Measurements from ENCODE around the gene FAXC.
"Not testable (repeated sequence)": the region's sequence is repeated elsewhere in the genome, so short reads cannot be mapped to it uniquely, and the experiment has no call there.

Gene FAXC

DNA sequence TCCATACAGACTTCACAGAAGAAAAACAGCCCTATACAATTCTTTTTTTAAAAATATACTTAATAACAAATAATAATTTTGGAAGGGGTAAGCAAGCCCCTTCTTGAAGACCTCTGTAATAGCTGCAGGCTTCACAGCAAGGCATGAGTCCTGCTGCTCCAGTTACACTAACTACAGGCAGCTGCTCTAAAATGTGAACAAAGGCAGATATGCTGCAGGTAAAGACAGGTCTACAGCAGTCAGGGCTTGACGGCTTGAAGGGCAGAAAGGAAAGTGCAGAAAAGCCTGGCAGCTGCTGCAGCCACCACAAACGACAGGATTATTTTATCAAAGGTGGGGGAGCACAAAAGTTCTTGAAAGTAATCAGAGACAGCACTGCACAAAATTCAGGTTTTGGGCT lies 11.3 kb downstream of the FAXC start:
- DNase-seq: no peak

DNA sequence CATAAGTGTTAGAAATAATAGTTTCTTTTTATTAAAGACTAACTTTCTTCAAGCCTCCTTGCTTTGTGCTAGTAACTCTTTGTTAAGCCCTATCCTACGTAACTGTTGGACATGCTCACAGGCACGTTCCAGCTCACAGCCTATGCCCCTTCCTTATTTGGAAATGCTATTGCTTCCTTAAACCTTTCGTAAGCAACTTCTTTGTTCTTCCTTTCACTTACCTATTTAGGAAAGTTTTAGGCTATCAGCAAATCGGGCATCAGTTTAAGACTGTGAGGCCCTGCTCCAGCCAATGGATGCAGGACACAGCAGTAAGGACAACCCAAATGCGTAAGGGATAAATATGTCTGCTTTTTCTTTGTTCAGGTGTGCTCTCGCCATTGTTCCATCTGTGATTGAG lies 14.2 kb downstream of the FAXC start:
- not testable (repeated sequence) for DNase-seq

DNA sequence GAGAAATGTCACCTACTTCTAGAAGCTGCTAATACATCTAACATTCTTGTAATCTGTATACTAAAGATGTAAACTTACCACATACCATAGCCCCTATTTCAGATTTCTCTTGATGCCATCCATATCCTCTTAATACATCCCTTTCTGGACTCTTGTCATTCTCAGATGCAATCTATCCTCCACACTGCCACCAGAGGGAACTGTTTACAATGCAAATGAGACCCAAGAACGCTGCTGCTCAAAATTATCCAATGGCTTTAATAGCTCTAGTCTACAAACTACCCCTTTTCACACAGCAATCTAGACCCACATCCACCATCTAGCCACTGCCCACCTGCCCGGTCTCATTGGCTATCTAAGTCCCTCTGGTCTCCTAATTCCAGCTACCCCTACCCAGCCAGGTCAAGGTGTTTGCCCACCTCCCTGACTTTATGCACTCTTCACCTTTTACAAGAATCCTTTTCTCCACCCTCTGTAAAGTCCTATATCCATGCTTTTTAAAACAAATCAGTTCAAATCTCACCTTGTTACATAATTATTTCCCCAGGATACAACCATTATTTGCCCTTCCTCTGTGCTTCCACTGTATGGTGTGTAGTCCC lies 14.8 kb downstream of the FAXC start:
- no peak for DNase-seq

GRCh38 chr6:99333068-99333467 lies 16.4 kb downstream of the FAXC start:
- no peak for DNase-seq

- no peak for DNase-seq
These were observed 17.9 kb downstream of the FAXC start for GRCh38 chr6:99331531-99331930.

GRCh38 chr6:99330159-99330558 lies 19.3 kb downstream of the FAXC start:
- peak; percentile 50 for DNase-seq

DNA sequence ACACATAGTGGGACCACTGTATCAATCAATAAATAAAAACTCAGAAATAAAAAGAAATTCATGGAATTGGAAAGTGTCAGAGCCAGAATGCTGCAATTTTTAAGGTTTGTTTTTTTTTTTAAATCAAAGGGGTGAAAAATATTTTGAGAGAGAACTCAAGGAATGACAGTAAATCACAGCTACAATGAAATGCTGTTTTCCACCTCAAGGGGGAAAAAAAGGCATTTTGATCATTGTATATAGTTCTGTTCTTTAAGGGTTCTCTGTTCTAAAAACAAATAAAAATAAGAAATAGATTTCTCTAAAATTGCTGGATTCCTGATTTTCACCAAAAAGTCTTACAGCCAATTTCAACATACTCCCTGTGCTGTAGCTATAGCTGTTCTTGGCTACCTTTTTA lies 24.5 kb downstream of the FAXC start:
- no peak for DNase-seq

DNA sequence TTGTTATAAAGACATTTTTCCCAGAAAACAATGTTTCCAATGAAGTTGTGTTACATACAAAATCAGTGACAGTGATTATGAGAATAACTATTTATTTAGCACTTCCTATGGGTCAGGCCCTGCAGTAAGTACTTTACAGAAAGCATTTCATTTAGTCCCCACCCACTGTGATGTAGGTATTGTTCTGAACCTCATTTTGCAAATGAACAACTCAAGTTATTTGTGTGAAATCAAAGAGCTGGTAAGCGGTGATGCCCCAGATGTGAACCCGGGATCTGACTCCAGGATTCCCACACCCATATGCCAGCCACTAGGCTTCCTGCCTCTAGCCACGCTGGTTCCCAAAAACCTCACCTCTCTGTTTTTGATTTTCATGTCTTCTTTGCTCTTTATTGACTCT lies 30.9 kb downstream of the FAXC start:
- no peak for DNase-seq

DNA sequence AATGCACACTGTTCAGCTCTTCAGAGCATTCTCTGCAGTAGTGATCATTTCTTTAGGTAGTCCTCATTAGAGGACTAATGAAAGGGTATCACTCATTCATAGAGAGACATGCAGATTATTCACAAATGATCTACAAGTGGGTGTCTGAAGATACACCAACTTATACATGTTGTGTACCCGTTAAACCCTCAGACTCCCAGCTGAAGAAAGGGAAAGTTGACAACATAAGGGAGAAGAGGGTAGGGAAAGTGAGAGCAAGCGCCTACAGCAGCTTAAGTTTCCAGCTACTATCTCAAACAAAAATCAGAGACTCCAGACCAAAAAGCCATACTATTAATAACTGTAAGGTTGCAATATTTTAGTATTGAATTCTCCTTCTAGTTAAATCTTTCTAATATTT lies 37.1 kb downstream of the FAXC start:
- DNase-seq: no peak

DNA sequence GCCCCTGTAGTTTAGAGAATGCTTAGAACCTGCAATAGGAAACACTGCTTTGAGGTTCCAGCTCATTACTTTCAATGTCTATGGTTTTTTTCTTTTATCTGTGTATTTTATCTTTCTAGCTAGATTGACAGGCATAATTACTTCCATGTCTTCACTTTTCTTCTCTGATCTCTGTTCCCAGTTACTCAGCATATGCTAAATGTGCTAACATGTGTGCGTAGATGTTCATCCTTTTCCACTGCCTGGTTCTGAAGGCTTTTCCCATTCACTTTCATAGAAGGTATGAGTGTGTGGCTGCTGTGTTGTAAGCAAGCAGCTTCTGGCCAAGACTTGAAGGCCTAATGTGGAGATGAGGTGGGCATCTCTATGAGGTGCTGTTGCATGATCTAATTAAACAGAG lies 38.9 kb downstream of the FAXC start:
- no peak for DNase-seq

DNA sequence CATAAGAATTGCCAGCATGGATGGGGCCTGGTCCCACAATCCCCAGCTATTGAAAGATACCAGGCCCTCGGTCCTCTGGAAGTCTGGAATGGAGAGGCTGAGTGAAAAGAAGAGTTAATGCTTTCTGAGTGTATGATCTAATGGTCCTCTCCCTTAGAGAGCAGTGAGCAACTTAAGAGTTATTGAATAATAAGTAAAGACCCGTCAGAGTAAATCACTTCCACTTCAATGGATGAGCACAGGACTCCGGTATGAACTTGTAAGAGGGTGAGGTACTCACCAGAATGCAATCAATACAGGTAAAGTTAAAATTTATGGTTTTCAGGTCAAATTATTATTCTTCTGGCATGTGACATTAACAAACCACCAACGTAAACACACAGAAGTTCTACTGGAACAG lies 39.9 kb downstream of the FAXC start:
- no peak for DNase-seq

DNA sequence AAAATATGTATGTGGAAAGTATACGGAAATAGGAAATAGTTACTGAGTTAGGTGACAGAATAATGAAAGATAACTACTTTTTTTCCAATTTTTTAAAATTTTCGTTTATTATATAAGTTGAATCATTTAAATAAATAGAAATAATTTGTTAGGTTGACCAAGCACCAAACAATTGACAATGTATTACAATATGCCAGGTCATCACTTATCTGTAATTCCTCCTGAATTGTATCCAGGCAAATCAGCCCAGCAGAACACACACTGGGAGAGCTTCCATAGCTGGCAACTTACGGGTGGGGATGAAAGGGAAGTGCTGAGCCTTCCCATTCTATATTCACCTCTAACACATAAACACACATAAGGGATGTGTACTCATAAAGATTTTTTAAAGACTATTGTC lies 40.7 kb downstream of the FAXC start:
- no peak for DNase-seq

DNA sequence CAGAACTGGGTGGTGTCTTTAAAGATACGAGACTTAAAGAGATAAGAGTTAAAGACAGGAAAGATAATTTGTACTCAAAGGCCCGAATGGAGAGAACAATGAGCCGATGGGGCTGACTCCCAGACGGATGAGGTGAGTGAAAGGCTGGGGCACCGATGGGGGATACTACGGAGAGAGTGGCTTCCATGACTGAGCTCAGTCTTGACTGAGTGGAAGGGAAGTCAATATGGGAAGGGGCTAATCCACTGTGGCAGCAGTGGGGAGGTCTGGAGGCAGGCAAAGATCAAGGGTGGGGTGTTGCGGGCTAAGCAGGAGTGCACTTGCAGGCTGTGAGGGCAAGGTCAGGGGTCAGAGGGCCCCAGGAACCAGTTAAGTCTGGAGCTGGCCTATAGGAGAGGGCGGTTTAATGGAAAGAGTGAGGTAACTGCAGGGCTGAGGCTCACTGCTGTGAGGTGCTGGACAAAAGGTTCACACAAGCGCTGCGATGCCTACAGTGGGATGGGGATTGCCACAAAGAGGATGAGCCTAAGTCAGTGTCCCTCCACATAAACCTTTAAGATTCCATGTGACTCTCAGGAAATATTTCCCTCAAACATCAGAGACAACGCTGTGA lies 42.1 kb downstream of the FAXC start:
- no peak for DNase-seq

GRCh38 chr6:99306341-99306740 lies 43.1 kb downstream of the FAXC start:
- DNase-seq: no peak

DNA sequence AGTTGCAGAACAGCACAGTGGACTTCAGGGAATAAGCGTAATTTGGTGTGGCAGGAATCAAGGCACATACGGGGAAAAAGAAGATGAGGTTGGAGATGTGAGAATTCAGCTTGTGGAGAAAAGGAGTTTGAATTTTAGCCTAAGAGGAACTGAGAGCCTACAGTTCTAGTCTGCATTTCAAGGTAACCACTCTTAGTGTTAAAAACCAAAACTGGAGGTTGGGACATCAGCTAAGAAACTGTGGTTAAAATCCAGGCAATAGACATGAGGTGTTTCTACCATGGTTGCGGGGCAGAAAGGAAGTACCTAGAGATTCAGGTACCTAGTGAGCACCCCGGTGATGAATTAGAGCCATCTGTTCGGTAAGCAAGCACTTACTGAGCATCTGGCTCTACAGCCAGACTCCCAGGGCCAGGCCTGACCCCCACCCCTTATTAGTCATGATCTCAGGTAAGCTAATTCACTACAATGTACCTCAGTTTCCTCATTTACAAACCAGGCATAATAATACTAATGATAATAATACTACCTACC lies 44.4 kb downstream of the FAXC start:
- no peak for DNase-seq

DNA sequence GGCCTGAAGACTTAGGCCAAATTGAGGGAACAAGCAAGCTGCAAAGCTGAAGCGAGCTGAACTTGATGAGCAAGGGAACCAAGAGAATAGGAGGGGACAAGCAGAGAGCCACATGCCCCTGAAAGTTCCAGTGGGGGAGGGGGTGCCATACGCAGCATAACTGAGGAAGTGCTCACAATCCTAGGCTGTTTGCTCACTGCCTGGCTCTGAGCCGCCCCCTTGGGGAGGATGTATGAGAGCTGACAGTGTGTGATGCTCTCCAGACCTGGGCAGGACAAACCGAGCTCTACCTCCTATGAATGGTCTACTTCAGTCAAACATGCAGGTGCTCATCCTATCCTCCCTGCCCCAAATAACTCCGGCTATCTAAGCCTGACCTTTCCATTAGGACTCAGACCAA lies 52.1 kb downstream of the FAXC start:
- DNase-seq: no peak

DNA sequence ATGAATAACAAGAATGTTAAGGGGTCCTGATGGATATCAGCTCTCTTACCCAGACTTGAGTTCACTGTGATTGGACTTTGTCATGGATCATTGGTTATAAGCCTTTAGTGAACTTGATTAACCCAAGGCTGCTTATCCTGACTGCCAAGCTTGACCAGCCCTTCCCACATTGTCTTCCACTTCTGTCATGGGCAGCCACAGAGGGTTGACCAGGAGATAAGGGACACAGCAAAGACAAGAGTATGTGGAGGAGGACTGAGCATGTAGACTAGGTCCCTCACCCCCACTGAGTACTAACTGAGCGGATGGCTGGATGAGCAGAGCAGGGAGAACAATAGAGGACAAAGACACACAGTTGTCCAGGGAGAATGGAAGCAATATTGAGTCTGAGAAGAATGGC lies 52.5 kb downstream of the FAXC start:
- DNase-seq: no peak

DNA sequence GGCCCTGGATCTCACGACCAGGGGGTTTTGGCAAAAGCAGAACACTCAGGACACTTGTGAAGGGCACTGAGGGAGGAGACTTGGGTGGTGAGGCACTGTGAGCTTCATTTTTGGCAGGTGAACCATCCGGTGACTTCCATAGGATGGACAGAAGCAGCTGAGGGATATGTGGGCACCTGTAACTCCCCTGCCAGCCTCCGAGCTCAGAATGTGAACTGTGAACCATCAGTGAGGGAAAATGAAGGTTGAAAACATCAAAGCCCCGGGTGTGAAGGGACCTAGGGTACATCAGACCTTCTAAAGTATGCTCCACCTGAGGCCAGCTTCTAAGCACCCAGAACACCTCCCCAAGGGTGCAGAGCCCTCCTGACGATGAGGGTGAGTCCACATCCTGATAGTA lies 53.2 kb downstream of the FAXC start:
- no peak for DNase-seq

DNA sequence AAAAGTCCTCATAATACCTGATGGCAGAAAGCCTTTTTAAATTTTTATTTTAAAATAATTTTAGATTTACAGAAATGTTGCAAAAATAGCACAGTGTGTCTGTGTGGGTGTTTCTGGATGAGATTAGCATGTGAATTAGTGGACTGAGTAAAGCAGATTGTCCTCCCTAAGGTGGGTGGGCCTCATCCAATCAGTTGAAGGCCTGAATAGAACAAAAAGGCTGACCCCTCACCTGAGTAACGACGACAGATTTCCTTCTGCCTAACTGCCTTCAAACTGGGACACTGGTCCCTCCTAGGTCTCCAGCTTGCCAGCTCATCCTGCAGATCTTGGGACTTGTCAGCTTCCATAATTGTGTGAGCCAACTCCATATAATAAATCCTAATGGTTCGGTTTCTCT lies 54.2 kb downstream of the FAXC start:
- no peak for DNase-seq

DNA sequence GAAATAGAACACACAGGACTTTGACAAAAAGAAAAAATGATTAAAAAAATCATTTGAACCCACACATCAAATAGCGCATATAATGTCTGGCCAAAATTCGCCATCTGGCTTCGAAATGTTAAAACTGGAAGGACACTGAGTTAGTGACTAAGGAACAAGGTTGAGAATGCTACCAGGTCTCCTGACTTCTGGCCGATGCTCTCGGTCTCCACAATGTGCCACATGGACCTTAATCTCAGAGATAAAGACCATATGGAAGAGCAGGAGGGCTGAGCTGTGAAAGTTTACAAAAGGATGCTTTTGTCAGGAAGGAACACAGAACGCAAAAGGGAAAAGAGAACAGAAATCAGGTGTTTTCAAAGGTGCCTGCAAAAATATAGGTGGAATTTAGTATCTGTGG lies 54.7 kb downstream of the FAXC start:
- DNase-seq: no peak

DNA sequence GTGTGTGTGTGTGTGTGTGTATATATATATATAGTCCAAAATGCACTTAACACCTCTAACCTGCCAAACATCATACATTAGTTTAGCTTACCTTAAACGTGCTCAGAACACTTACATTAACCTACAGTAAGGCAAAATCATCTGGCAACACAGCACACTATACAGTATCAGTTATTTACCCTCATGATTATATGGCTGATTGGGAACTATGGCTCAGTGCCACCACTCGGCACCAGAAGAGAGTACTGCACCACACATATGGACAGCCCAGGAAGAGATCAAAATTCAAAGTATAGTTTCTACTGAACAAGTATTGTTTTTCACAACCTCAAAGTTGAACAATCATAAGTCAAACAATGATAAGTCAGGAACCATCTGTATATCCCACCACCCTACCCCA lies 59.8 kb downstream of the FAXC start:
- no peak for DNase-seq

GRCh38 chr6:99288668-99289067 lies 60.8 kb downstream of the FAXC start:
- DNase-seq: no peak

- DNase-seq: no peak
These were observed 62.0 kb downstream of the FAXC start for GRCh38 chr6:99287523-99287922.

DNA sequence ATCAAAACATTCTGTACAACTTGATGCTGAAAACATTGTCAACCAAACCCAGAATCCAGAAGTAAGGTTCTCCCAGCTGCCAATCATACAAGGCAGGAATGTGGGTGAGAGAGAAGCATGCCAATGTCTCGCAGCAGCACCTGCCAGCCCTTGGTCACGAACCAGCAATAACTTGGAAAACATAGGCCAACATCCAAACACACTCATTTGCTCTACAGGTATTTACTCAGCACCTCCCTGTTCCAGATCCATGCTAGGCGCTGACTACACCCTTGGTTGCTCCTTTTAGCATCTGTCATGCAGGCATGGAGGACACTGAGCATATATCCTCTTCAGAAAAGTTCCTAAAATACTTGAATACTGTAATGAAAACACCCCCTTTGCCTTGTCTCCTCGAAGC lies 63.6 kb downstream of the FAXC start:
- DNase-seq: no peak

GRCh38 chr6:99282479-99283062 lies 66.9 kb downstream of the FAXC start:
- DNase-seq: no peak

Measured in activated gamma-delta T cell treated with Interleukin-2 at 50 U/mL for 16 hours (primary cell).